Neutrophil (primary cell): ENCODE data around the gene OIP5.

ENCODE experiments used
- H3K27ac ChIP-seq: fragments of 200-600 bp; sonication (generic); 2 replicates; pipeline ENCODE4 v1.5.1; 2016; ENCODE audit warnings: mild to moderate bottlenecking, moderate library complexity
- H3K27me3 ChIP-seq: fragments of 200-600 bp; sonication (generic); 2 replicates; pipeline ENCODE4 v1.6.0; 2016; ENCODE audit warnings: mild to moderate bottlenecking
- H3K36me3 ChIP-seq: fragments of 200-600 bp; sonication (generic); 2 replicates; pipeline ENCODE4 v1.5.1; 2017
- H3K4me1 ChIP-seq, 2 experiments: fragments of 200-600 bp in 1 of 2; sonication (generic) in 1 of 2; 1 replicate in 1 of 2; 2 replicates in 1 of 2; pipeline versions ENCODE4 v1.5.1 to v1.6.1; 2013 to 2016; ENCODE audit warnings: low read depth in 1 of 2, low read length in 1 of 2, mild to moderate bottlenecking in 1 of 2, moderate library complexity in 1 of 2; ENCODE audit not compliant: control insufficient read depth in 1 of 2, insufficient read depth in 1 of 2
- H3K4me3 ChIP-seq, 2 experiments: fragments of 200-600 bp in 1 of 2; sonication (generic) in 1 of 2; 1 replicate in 1 of 2; 2 replicates in 1 of 2; pipeline ENCODE4 v1.5.1; 2013 to 2016; ENCODE audit warnings: low read depth in 1 of 2, low read length in 1 of 2, mild to moderate bottlenecking in 1 of 2, moderate library complexity in 1 of 2
- H3K9me3 ChIP-seq: fragments of 200-600 bp; sonication (generic); 2 replicates; pipeline ENCODE4 v1.5.1; 2016
- TF ChIP-seq, protein P1 (sequence below): fragments of 200-600 bp; sonication (generic); IDR thresholded peaks from 2 replicates; pipeline ENCODE4 v1.5.1; 2016; ENCODE audit warnings: antibody characterized with exemption

Gene OIP5

DNA sequence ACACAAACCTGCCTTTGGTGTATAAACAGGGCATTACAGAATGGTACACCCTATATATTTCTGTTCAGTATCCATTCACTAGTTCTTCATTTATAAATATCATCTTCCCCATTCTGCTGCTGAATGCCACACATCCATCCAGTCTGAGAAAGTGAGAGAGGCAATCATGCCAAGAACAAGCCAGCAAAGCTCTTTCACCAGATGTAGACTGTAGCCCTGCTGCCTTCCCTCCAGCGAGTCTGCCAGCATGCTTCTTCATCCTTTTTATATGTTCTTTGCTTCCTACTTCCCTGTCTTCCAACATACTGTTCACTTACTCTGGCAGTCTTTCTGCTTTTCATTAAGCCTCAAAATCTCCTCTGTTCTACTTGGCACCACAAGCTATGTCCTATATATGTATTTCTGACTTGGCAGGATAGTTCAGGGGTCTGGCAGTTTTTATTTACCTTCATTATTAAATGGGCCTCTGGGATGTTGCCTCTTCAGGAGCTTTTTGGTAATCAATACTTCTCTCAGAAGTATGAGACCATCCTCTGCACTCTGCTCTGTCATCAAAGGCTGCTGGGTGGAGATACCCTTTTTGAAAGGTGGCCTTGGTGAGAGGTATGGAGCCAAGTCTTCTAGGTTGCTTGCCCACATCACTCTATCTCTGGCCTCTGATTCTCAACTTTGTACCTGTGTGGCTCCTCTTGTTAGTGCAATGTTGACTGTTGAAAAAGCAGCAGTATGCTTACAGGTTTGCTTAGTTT is 52.7 kb downstream of the OIP5 start:
- Histone ChIP-seq H3K27ac (no peak overlapping the region), H3K36me3 (peaks cover 64% of the 10 kb centered on the region), H3K9me3 (no peaks in the 10 kb centered on the region), H3K4me3 (no peak overlapping the region), H3K27me3 (no peaks in the 10 kb centered on the region), H3K4me1 (peaks cover 10 to 13% of the 10 kb centered on the region in 2 experiments)
- TF ChIP-seq, protein P1, sequence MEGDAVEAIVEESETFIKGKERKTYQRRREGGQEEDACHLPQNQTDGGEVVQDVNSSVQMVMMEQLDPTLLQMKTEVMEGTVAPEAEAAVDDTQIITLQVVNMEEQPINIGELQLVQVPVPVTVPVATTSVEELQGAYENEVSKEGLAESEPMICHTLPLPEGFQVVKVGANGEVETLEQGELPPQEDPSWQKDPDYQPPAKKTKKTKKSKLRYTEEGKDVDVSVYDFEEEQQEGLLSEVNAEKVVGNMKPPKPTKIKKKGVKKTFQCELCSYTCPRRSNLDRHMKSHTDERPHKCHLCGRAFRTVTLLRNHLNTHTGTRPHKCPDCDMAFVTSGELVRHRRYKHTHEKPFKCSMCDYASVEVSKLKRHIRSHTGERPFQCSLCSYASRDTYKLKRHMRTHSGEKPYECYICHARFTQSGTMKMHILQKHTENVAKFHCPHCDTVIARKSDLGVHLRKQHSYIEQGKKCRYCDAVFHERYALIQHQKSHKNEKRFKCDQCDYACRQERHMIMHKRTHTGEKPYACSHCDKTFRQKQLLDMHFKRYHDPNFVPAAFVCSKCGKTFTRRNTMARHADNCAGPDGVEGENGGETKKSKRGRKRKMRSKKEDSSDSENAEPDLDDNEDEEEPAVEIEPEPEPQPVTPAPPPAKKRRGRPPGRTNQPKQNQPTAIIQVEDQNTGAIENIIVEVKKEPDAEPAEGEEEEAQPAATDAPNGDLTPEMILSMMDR: no peak

- Histone ChIP-seq H3K4me1 (peaks cover 2 to 3% of the 10 kb centered on the region in 2 experiments), H3K36me3 (peaks cover 77% of the 10 kb centered on the region), H3K27me3 (no peaks in the 10 kb centered on the region), H3K27ac (no peak overlapping the region), H3K9me3 (no peaks in the 10 kb centered on the region), H3K4me3 (no peak overlapping the region)
- TF ChIP-seq, protein P1: no peak
These were observed 54.1 kb downstream of the OIP5 start for GRCh38 chr15:41278319-41278718.

- TF ChIP-seq, protein P1: no peak
- Histone ChIP-seq H3K27me3 (no peaks in the 10 kb centered on the region), H3K4me3 (no peak overlapping the region), H3K4me1 (no peaks in the 10 kb centered on the region), H3K36me3 (peaks cover 92% of the 10 kb centered on the region), H3K9me3 (no peaks in the 10 kb centered on the region), H3K27ac (no peak overlapping the region)
These were observed 55.6 kb downstream of the OIP5 start for GRCh38 chr15:41276831-41277230.

DNA sequence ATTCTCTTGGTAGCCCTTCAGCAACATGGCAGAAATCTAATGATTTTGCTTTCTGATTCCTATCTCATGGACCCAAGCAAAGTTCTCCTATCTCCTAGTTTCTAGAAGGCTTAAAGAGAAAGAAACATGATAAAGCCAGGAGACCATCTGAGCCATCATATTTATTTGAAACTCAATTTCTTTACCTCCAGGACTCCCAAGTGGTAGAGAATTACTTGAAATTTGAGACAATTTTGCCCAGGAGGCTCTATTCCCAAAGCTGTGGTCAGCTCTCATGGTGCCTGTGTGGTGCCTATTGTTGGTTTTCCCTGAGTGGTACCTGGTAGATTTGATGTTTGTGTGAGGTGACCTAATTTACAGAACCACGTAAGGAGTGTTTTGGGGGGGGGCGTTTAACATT is 62.5 kb downstream of the OIP5 start:
- no peak overlapping the region for H3K4me3 ChIP-seq
- H3K36me3 ChIP-seq: peaks cover 82% of the 10 kb centered on the region
- no peaks in the 10 kb centered on the region for H3K9me3 ChIP-seq
- no peaks in the 10 kb centered on the region for H3K27me3 ChIP-seq
- TF ChIP-seq, protein P1: no peak
- H3K4me1 ChIP-seq: no peaks in the 10 kb centered on the region
- H3K27ac ChIP-seq: no peak overlapping the region

GRCh38 chr15:41263891-41264351 is 68.5 kb downstream of the OIP5 start:
- no peaks in the 10 kb centered on the region for H3K9me3 ChIP-seq
- H3K27me3 ChIP-seq: no peaks in the 10 kb centered on the region
- H3K27ac ChIP-seq: no peak overlapping the region
- TF ChIP-seq, protein P1: no peak
- H3K36me3 ChIP-seq: peaks cover 55% of the 10 kb centered on the region
- no peak overlapping the region for H3K4me3 ChIP-seq
- H3K4me1 ChIP-seq: peaks cover 10 to 18% of the 10 kb centered on the region in 2 experiments
